GM19324 (cell line): ENCODE data around the gene GFPT2.
A peak's percentile ranks its signal among the peaks of the same experiment; 100 is the strongest.
"Not testable (repeated sequence)": the region's sequence is repeated elsewhere in the genome, so short reads cannot be mapped to it uniquely, and the experiment has no call there.

Source experiments
- ATAC-seq: cut with Tn5 transposase; IDR thresholded peaks from one replicate; pipeline ENCODE4 v1.9.1; 2021; ENCODE audit warnings: mild to moderate bottlenecking, moderate library complexity; ENCODE audit not compliant: unreplicated experiment, low FRiP score

The GFPT2 gene

GRCh38 chr5:180313677-180314505, 39.2 kb downstream of the GFPT2 start:
- ATAC-seq, result peak; percentile 88

- no peak for ATAC-seq
Observed at GRCh38 chr5:180311216-180311615, 41.9 kb downstream of the GFPT2 start.

GRCh38 chr5:180306796-180307195, 46.3 kb downstream of the GFPT2 start:
- ATAC-seq, result no peak

GRCh38 chr5:180305481-180305880, 47.7 kb downstream of the GFPT2 start:
- ATAC-seq, result no peak

GRCh38 chr5:180304431-180305375, 48.4 kb downstream of the GFPT2 start:
- ATAC-seq, result no peak

- no peak for ATAC-seq
Observed at GRCh38 chr5:180304016-180304292, 49.2 kb downstream of the GFPT2 start.

GRCh38 chr5:180303226-180304015, 49.7 kb downstream of the GFPT2 start:
- ATAC-seq, result no peak

- no peak for ATAC-seq
Observed at GRCh38 chr5:180302256-180302655, 50.9 kb downstream of the GFPT2 start.

GRCh38 chr5:180301253-180301652, 51.9 kb downstream of the GFPT2 start:
- ATAC-seq, result no peak

- ATAC-seq, result no peak
Observed at GRCh38 chr5:180299526-180299925, 53.6 kb downstream of the GFPT2 start.

- ATAC-seq, result not testable (repeated sequence)
Observed at GRCh38 chr5:180299014-180299413, 54.1 kb downstream of the GFPT2 start.

GRCh38 chr5:180297587-180298282, 55.4 kb downstream of the GFPT2 start:
- ATAC-seq, result no peak

GRCh38 chr5:180296771-180297170, 56.4 kb downstream of the GFPT2 start:
- ATAC-seq, result no peak

GRCh38 chr5:180294913-180295555, 58.1 kb downstream of the GFPT2 start:
- ATAC-seq, result no peak

- ATAC-seq, result no peak
Observed at GRCh38 chr5:180294411-180294810, 58.7 kb downstream of the GFPT2 start.

- ATAC-seq, result peak; percentile 91
Observed at GRCh38 chr5:180291943-180292831, 60.9 kb downstream of the GFPT2 start, which contains the start of gene MAPK9. MAPK9 (minus strand) TSS chr5:180292083; CDS start chr5:180280561, 11,522 bp downstream.

- ATAC-seq, result peak; percentile 49
Observed at GRCh38 chr5:180291234-180291940, 61.7 kb downstream of the GFPT2 start.
